Vagina (tissue), 2 donors: ENCODE measurements around the gene SAMD4A. TPM values are rescaled to one million over a fixed set of nuclear protein-coding genes. Genes with fewer than 3 reads are reported as not detected.

Source experiments
- DNase-seq, 2 donors: peaks; one replicate each; pipeline ENCODE4 v3.0.0-alpha.2; 2017; ENCODE audit errors: extremely low spot score in 2 of 2
- H3K27ac ChIP-seq: fragments of 200-600 bp; sonication (generic); one replicate; pipeline ENCODE4 v1.5.1; 2019
- H3K27me3 ChIP-seq: fragments of 200-600 bp; sonication (generic); one replicate; pipeline ENCODE4 v1.5.1; 2019
- H3K36me3 ChIP-seq, 2 donors: fragments of 200-600 bp; sonication (generic); one replicate each; pipeline ENCODE4 v1.5.1; 2017 to 2019
- H3K4me1 ChIP-seq: fragments of 200-600 bp; sonication (generic); one replicate; pipeline ENCODE4 v1.5.1; 2019
- H3K4me3 ChIP-seq, 2 donors: fragments of 200-600 bp; sonication (generic); 1 replicate in 1 of 2; 2 replicates in 1 of 2; pipeline ENCODE4 v1.5.1; 2016 to 2019
- H3K9me3 ChIP-seq: fragments of 200-600 bp; sonication (generic); one replicate; pipeline ENCODE4 v1.5.1; 2019
- POLR2A ChIP-seq, 2 donors: fragments of 450-650 bp; IDR thresholded peaks; one replicate each; pipeline ENCODE4 v1.6.1; 2017; ENCODE audit warnings: antibody characterized with exemption in 2 of 2, mild to moderate bottlenecking in 2 of 2, moderate library complexity in 2 of 2
- POLR2AphosphoS5 ChIP-seq, 2 donors: sonication (generic); formaldehyde crosslinking; IDR thresholded peaks; one replicate each; pipeline ENCODE4 v1.9.0; 2017; ENCODE audit warnings: antibody characterized with exemption in 2 of 2, mild to moderate bottlenecking in 2 of 2, low read depth in 1 of 2; ENCODE audit not compliant: insufficient read depth in 1 of 2
- intact Hi-C: fragments of 100-400 bp; cut with DNase I; formaldehyde crosslinking; loops from one replicate; pipeline ENCODE4 v1.15.1; 2023
- total RNA-seq: library from RNA; depleted of rRNA; stranded (reverse); fragments of >200 nt; gene quantifications from one replicate; pipeline ENCODE4 v1.2.3, GENCODE V29; 2016
- TF ChIP-seq, protein P1 (sequence below), 3 experiments: fragments of 450-650 bp in 2 of 3; fragments of 200-600 bp in 1 of 3; sonication (generic) in 1 of 3; IDR thresholded peaks; one replicate each; pipeline ENCODE4 v1.5.1; 2017 to 2019; ENCODE audit warnings: antibody characterized with exemption in 3 of 3, mild to moderate bottlenecking in 2 of 3, moderate library complexity in 2 of 3

The SAMD4A gene
- total RNA-seq, 1 donor from 2014 or later: 43.0 TPM

DNA sequence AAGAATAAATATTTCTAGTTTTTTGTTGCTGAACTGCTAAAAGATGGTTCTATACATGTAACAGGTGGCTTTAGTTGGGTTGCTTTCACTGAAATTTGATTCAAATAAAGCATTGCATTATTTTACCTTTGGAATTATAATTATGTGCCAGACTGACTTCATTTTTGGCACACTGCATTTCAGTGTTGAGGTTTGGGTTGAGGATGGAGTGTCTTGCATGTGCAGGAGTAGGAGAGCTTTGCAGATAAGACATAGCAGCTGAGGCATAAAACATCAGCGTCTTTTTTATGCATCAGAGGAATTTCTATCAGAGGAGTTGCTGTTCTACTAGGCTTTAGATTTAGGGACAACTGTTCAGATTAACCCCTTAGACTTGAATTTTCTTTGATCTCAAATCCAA lies 17.2 kb downstream of the SAMD4A start:
- no peak overlapping the region for H3K4me3 ChIP-seq
- intact Hi-C loops: no loop called here
- no peak overlapping the region for H3K27ac ChIP-seq
- H3K4me1 ChIP-seq: no peaks in the 10 kb centered on the region
- H3K9me3 ChIP-seq: no peaks in the 10 kb centered on the region
- DNase-seq: no peak
- H3K36me3 ChIP-seq: no peaks in the 10 kb centered on the region
- H3K27me3 ChIP-seq: no peaks in the 10 kb centered on the region
- TF ChIP-seq POLR2A (IDR thresholded peaks at IDR 0.05) (no peak), POLR2AphosphoS5 (IDR thresholded peaks at IDR 0.05; ENCODE audit: insufficient read depth in 1 of 2, low read depth in 1 of 2) (no peak)
- TF ChIP-seq, protein P1, sequence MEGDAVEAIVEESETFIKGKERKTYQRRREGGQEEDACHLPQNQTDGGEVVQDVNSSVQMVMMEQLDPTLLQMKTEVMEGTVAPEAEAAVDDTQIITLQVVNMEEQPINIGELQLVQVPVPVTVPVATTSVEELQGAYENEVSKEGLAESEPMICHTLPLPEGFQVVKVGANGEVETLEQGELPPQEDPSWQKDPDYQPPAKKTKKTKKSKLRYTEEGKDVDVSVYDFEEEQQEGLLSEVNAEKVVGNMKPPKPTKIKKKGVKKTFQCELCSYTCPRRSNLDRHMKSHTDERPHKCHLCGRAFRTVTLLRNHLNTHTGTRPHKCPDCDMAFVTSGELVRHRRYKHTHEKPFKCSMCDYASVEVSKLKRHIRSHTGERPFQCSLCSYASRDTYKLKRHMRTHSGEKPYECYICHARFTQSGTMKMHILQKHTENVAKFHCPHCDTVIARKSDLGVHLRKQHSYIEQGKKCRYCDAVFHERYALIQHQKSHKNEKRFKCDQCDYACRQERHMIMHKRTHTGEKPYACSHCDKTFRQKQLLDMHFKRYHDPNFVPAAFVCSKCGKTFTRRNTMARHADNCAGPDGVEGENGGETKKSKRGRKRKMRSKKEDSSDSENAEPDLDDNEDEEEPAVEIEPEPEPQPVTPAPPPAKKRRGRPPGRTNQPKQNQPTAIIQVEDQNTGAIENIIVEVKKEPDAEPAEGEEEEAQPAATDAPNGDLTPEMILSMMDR (IDR thresholded peaks at IDR 0.05): no peak

GRCh38 chr14:54585214-54585613 lies 18.3 kb downstream of the SAMD4A start:
- no peaks in the 10 kb centered on the region for H3K27me3 ChIP-seq
- H3K4me1 ChIP-seq: peaks cover 5% of the 10 kb centered on the region
- H3K36me3 ChIP-seq: no peaks in the 10 kb centered on the region
- DNase-seq: no peak
- no peak overlapping the region for H3K4me3 ChIP-seq
- no peak overlapping the region for H3K27ac ChIP-seq
- TF ChIP-seq, protein P1 (IDR thresholded peaks at IDR 0.05): no peak
- TF ChIP-seq POLR2A (IDR thresholded peaks at IDR 0.05) (no peak), POLR2AphosphoS5 (IDR thresholded peaks at IDR 0.05; ENCODE audit: insufficient read depth in 1 of 2, low read depth in 1 of 2) (no peak)
- intact Hi-C loops: no loop called here
- H3K9me3 ChIP-seq: no peaks in the 10 kb centered on the region

DNA sequence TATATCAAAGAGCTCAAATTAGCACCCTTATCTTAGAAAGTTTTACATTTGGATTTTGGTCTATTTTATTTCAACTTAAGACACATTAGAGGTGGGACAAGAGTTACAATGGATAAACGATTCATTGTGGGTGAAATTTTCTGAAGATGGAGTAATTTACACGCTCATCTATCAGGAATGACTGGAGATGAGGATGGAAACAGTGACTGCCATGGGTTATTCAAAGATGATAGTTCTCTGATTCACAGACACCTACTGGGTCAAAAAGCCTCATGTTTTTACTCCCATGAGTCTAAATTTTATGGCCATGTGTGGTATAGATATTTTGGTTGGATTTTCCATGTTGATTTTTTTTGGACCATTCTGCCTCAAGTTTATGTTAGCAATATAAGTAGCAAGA lies 22.1 kb downstream of the SAMD4A start:
- Histone ChIP-seq H3K9me3 (no peaks in the 10 kb centered on the region), H3K4me3 (no peak overlapping the region), H3K4me1 (peaks cover 31% of the 10 kb centered on the region), H3K27ac (no peak overlapping the region), H3K36me3 (no peaks in the 10 kb centered on the region), H3K27me3 (no peaks in the 10 kb centered on the region)
- TF ChIP-seq, protein P1 (IDR thresholded peaks at IDR 0.05): no peak
- no peak for TF ChIP-seq POLR2AphosphoS5 (IDR thresholded peaks at IDR 0.05; ENCODE audit: insufficient read depth in 1 of 2, low read depth in 1 of 2)
- TF ChIP-seq POLR2A (IDR thresholded peaks at IDR 0.05): no peak
- intact Hi-C loops: no loop called here
- DNase-seq: no peak

GRCh38 chr14:54589843-54590242 lies 22.9 kb downstream of the SAMD4A start:
- no peak for DNase-seq
- H3K36me3 ChIP-seq: no peaks in the 10 kb centered on the region
- TF ChIP-seq POLR2A (IDR thresholded peaks at IDR 0.05): no peak
- no peak for TF ChIP-seq POLR2AphosphoS5 (IDR thresholded peaks at IDR 0.05; ENCODE audit: insufficient read depth in 1 of 2, low read depth in 1 of 2)
- TF ChIP-seq, protein P1 (IDR thresholded peaks at IDR 0.05): no peak
- H3K9me3 ChIP-seq: no peaks in the 10 kb centered on the region
- H3K27ac ChIP-seq: peak overlapping the region; percentile 65
- H3K4me1 ChIP-seq: peaks cover 34% of the 10 kb centered on the region
- H3K27me3 ChIP-seq: no peaks in the 10 kb centered on the region
- H3K4me3 ChIP-seq: no peak overlapping the region
- intact Hi-C loops: no loop called here

GRCh38 chr14:54590481-54590880 lies 23.6 kb downstream of the SAMD4A start:
- peaks cover 34% of the 10 kb centered on the region for H3K4me1 ChIP-seq

More at GRCh38 chr14:54590481-54590880, 23.6 kb downstream of the SAMD4A start:
- no peaks in the 10 kb centered on the region for H3K27me3 ChIP-seq
- TF ChIP-seq, protein P1 (IDR thresholded peaks at IDR 0.05): no peak
- TF ChIP-seq POLR2A (IDR thresholded peaks at IDR 0.05) (no peak), POLR2AphosphoS5 (IDR thresholded peaks at IDR 0.05; ENCODE audit: insufficient read depth in 1 of 2, low read depth in 1 of 2) (no peak)
- DNase-seq: no peak
- H3K9me3 ChIP-seq: no peaks in the 10 kb centered on the region
- intact Hi-C loops: no loop called here
- peak overlapping the region; percentile 65 for H3K27ac ChIP-seq
- H3K36me3 ChIP-seq: no peaks in the 10 kb centered on the region
- no peak overlapping the region for H3K4me3 ChIP-seq
